ENCODE data around the gene CDH23. TPM values are rescaled to one million over a fixed set of nuclear protein-coding genes. Genes with fewer than 3 reads are reported as not detected.

CDH23 gene
- total and polyA plus RNA-seq, 2 experiments from 2014 or later, result 0.08 TPM; not detected in 1

GRCh38 chr10:71571460-71572175 is 174.9 kb downstream of the CDH23 start:
- no peak for DNase-seq
- no peak overlapping the region for H3K27ac ChIP-seq
- no peaks in the 10 kb centered on the region for H3K36me3 ChIP-seq (ENCODE audit: low read depth)
- 63 to 65% methylated on average over 15 of the region's 15 CpGs for WGBS, 2 experiments (ENCODE audit: low coverage in 1 of 2, low lambda C conversion rate in 2 of 2, missing lambda C conversion rate in 2 of 2)
- H3K9ac ChIP-seq, result no peak overlapping the region
- TF ChIP-seq EZH2phosphoT487 (IDR thresholded peaks at IDR 0.05; ENCODE audit: insufficient read depth, low read depth) (no peak), EZH2 (IDR thresholded peaks at IDR 0.05; ENCODE audit: insufficient read depth, poor library complexity, severe bottlenecking) (no peak)
- no peaks in the 10 kb centered on the region for H3K79me2 ChIP-seq (ENCODE audit: insufficient read depth)
- H3K4me1 ChIP-seq (ENCODE audit: insufficient read depth), result no peaks in the 10 kb centered on the region
- H4K20me1 ChIP-seq (ENCODE audit: insufficient read depth), result no peaks in the 10 kb centered on the region
- H3K4me3 ChIP-seq, result no peak overlapping the region
- H3K9me3 ChIP-seq (ENCODE audit: low read depth), result no peaks in the 10 kb centered on the region
- no peaks in the 10 kb centered on the region for H3K9me2 ChIP-seq (ENCODE audit: insufficient read depth)
- H3K27me3 ChIP-seq (replicated peaks; ENCODE audit: insufficient read depth), result peaks cover 12% of the 10 kb centered on the region; the same call in 1 of the 2 replicates
- in situ Hi-C loops (cut with MboI), result no loop called here
- no peak overlapping the region for H2AFZ ChIP-seq
- H3K4me2 ChIP-seq (ENCODE audit: unreplicated experiment), result no peak overlapping the region
- H3F3A ChIP-seq (ENCODE audit: insufficient read depth), result no peaks in the 10 kb centered on the region

- Histone ChIP-seq H3K9me2 (ENCODE audit: insufficient read depth) (no peaks in the 10 kb centered on the region), H3K4me3 (no peak overlapping the region), H3F3A (ENCODE audit: insufficient read depth) (no peaks in the 10 kb centered on the region), H3K4me1 (ENCODE audit: insufficient read depth) (no peaks in the 10 kb centered on the region), H3K9ac (no peak overlapping the region), H3K4me2 (ENCODE audit: unreplicated experiment) (no peak overlapping the region), H3K36me3 (ENCODE audit: low read depth) (no peaks in the 10 kb centered on the region), H4K20me1 (ENCODE audit: insufficient read depth) (no peaks in the 10 kb centered on the region), H3K79me2 (ENCODE audit: insufficient read depth) (no peaks in the 10 kb centered on the region), H3K27ac (no peak overlapping the region), H3K9me3 (ENCODE audit: low read depth) (no peaks in the 10 kb centered on the region), H2AFZ (no peak overlapping the region), H3K27me3 (replicated peaks; ENCODE audit: insufficient read depth) (peaks cover 12% of the 10 kb centered on the region; the same call in 1 of the 2 replicates)
- WGBS, 2 experiments (ENCODE audit: low coverage in 1 of 2, low lambda C conversion rate in 2 of 2, missing lambda C conversion rate in 2 of 2), result 68 to 71% methylated on average over 8 of the region's 8 CpGs
- DNase-seq, result no peak
- no peak for TF ChIP-seq EZH2 (IDR thresholded peaks at IDR 0.05; ENCODE audit: insufficient read depth, poor library complexity, severe bottlenecking)
- TF ChIP-seq EZH2phosphoT487 (IDR thresholded peaks at IDR 0.05; ENCODE audit: insufficient read depth, low read depth), result no peak
- in situ Hi-C loops (cut with MboI), result no loop called here
Measured at GRCh38 chr10:71572962-71573361, 176.2 kb downstream of the CDH23 start.

GRCh38 chr10:71573562-71574518 is 177.1 kb downstream of the CDH23 start:
- Histone ChIP-seq H3K27me3 (replicated peaks; ENCODE audit: insufficient read depth) (peaks cover 12% of the 10 kb centered on the region; the same call in 1 of the 2 replicates), H3K4me3 (no peak overlapping the region), H4K20me1 (ENCODE audit: insufficient read depth) (no peaks in the 10 kb centered on the region), H2AFZ (no peak overlapping the region), H3K4me1 (ENCODE audit: insufficient read depth) (no peaks in the 10 kb centered on the region), H3F3A (ENCODE audit: insufficient read depth) (no peaks in the 10 kb centered on the region), H3K36me3 (ENCODE audit: low read depth) (no peaks in the 10 kb centered on the region), H3K79me2 (ENCODE audit: insufficient read depth) (no peaks in the 10 kb centered on the region), H3K27ac (no peak overlapping the region), H3K4me2 (ENCODE audit: unreplicated experiment) (no peak overlapping the region), H3K9me3 (ENCODE audit: low read depth) (no peaks in the 10 kb centered on the region), H3K9ac (no peak overlapping the region), H3K9me2 (ENCODE audit: insufficient read depth) (no peaks in the 10 kb centered on the region)
- in situ Hi-C loops (cut with MboI), result no loop called here
- DNase-seq, result no peak
- WGBS, 2 experiments (ENCODE audit: low coverage in 1 of 2, low lambda C conversion rate in 2 of 2, missing lambda C conversion rate in 2 of 2), result 69 to 70% methylated on average over 22 of the region's 22 CpGs
- TF ChIP-seq EZH2 (IDR thresholded peaks at IDR 0.05; ENCODE audit: insufficient read depth, poor library complexity, severe bottlenecking), result no peak
- TF ChIP-seq EZH2phosphoT487 (IDR thresholded peaks at IDR 0.05; ENCODE audit: insufficient read depth, low read depth), result no peak

- no peak overlapping the region for H3K4me3 ChIP-seq
- no peak overlapping the region for H3K4me2 ChIP-seq (ENCODE audit: unreplicated experiment)
- no peak overlapping the region for H3K9ac ChIP-seq
- in situ Hi-C loops (cut with MboI), result no loop called here
- H3F3A ChIP-seq (ENCODE audit: insufficient read depth), result no peaks in the 10 kb centered on the region
- DNase-seq, result peak; percentile 12
- WGBS, 2 experiments (ENCODE audit: low coverage in 1 of 2, low lambda C conversion rate in 2 of 2, missing lambda C conversion rate in 2 of 2), result 4 to 8% methylated on average over 14 of the region's 14 CpGs
- H2AFZ ChIP-seq, result no peak overlapping the region
- H3K9me3 ChIP-seq (ENCODE audit: low read depth), result no peaks in the 10 kb centered on the region
- no peaks in the 10 kb centered on the region for H3K4me1 ChIP-seq (ENCODE audit: insufficient read depth)
- H3K27ac ChIP-seq, result no peak overlapping the region
- H3K27me3 ChIP-seq (replicated peaks; ENCODE audit: insufficient read depth), result peaks cover 12% of the 10 kb centered on the region; the same call in 1 of the 2 replicates
- no peaks in the 10 kb centered on the region for H3K79me2 ChIP-seq (ENCODE audit: insufficient read depth)
- TF ChIP-seq EZH2phosphoT487 (IDR thresholded peaks at IDR 0.05; ENCODE audit: insufficient read depth, low read depth) (no peak), EZH2 (IDR thresholded peaks at IDR 0.05; ENCODE audit: insufficient read depth, poor library complexity, severe bottlenecking) (no peak)
- no peaks in the 10 kb centered on the region for H3K9me2 ChIP-seq (ENCODE audit: insufficient read depth)
- no peaks in the 10 kb centered on the region for H3K36me3 ChIP-seq (ENCODE audit: low read depth)
- H4K20me1 ChIP-seq (ENCODE audit: insufficient read depth), result no peaks in the 10 kb centered on the region
Measured at GRCh38 chr10:71575451-71575850, 178.7 kb downstream of the CDH23 start.

Measured in GM23248 (cell line).